Putamen (tissue), 1 donor: ENCODE measurements around the gene RERE.
A peak's percentile ranks its signal among the peaks of the same experiment; 100 is the strongest.

Source experiments
- DNase-seq: peaks from one replicate; pipeline ENCODE4 v3.0.0-alpha.2; 2016; ENCODE audit warnings: low spot score

RERE gene

DNA sequence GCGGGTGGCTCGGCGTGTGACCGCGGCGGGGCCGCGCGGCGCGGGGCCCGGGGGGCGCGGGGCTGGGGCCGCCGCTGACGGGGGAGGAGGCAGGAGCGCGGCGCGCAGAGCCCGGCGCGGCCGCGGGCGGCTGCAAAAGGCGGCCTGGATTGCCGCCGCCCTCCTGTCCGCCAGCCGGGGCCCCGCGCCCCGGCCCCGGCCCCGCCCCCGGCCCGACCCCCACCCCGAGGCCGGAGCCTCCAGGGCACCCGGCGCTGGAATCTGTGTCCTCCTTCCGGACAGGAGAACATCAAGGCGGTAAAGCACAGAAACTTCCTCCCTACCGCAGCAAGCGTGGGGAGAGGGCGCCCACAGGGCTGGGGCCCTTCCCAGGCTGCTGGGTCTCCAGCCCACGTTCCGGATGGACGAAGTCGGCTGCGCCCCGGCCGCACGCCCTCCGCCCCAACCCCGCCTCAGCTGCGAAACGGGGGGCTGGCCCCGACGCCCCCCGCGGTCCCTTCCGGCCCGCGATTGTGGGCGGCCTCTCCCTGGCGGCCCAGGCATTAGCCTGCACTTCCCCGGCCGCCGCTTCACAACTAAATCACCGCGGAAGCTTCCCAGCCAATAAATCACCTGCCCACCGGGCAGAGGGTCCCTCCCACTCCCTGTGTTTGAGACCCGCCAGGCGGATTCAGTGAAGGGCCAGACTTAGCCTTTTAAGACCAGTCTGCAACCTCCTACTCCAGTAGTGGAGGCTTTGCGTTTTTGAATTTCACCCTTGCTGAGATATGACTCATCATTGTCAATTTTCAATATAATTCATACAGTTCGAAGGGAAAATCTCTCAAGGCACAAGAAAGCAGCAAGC lies 393.5 kb downstream of the RERE start:
- no peak for DNase-seq

DNA sequence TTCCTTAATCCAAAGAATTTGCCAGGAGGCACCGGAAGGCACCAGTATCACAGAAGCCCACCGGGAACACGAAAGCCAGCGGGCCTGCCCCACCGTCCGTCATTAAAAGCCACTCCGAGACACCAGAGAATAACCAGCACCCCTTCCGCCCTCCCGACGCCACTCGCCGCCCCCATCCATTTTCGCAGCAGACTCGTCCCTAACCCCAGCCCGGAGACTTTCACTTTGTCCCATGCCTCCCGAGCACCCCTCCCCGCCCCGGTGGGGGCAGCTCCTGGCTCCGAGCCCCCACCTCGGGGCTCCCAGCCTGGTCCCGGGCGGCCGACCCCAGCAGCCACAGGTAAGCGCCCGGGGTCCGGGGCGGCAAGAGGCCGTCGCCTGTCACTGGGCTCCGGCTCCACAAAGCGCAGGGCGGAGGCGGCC lies 394.2 kb downstream of the RERE start:
- DNase-seq = no peak

DNA sequence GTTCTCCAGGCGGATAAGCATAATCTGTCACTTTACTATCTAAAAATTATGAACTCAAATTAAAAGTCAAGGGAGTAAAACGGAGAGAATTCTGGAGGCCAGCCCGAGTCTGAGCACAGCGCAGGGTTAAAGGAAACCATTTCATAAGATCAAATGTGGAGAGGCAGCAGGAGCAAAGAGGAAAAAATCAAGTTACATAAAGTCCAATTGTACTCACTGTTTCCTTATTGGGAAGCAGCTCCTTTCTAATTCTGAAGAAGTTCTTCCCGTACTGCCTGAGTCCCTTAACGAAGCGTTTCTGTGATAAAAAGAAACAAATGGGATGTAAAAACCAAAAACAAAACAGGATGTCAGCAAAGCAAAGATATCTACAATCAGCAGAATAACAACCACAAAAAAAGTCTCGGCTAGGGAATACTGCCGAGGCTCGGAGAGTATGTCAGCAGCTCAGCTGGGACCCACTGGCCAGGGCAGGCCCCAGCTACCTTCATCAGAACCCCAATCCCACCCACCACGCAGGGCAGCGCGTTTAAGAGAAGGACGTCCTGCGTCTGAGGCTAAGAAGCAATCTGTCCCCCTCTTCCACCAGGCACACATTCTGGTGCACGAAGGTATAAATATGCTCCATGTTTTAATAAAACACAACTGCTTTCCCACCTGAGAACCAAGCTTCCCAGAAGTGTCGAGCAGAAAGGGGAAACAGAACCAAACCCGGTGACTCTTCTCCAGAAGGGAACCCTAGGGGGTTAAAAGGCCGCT lies 394.8 kb downstream of the RERE start:
- peak; percentile 44 for DNase-seq

DNA sequence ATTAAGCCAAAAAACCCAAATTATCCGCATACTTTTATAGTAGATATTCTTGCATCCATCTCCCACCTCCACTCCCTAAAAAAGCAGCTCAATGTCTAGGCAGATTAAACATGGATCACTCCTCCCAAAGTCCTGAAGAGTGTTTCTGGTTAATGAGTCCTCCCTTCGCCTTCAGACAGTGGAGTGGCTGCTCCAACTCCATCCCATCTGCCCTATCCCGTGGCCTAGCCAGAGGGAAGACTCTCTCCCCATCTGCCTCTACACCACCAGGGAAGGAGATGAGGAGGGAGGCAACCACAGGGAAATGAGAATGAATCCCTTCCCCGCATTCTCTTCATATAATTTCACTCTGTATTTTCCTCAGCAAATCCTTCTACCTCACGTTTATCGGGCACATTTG lies 395.7 kb downstream of the RERE start:
- DNase-seq = no peak

DNA sequence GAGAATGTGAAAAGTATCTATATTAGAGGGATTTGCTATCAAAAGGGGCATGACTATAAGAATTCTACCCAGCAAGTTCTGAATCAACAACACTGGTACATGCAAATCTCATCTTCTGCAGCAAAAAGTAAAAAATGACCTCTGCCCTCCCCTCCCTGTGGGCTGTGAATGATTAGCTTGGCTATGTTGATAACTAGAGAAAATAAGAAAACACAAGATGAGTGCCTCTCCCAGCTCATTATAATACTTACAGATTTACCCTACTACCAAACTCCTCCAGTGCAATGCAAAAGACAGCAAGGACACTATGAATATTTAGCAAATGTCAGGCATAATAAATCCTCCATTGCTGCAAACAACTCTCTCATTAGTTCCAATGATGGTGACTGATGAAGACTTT lies 397.1 kb downstream of the RERE start:
- no peak for DNase-seq

DNA sequence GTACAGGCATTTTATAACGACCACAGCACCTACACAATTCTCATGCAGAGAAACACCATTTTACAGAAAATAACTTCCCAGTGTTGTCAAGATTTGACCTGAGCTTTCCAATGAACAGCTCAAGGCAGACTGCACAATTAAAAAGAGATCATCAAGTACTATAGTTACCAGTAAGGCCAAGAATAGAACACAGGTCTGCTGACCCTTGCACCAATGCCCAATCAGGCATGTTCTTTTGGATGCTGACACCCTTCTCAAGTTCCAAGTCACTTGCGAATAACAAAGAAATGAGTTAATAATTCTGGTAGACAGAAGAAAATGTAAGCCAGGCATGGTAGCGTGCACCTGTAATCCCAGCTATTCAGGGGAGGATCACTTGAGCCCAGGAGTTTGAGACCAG lies 397.6 kb downstream of the RERE start:
- DNase-seq = no peak

DNA sequence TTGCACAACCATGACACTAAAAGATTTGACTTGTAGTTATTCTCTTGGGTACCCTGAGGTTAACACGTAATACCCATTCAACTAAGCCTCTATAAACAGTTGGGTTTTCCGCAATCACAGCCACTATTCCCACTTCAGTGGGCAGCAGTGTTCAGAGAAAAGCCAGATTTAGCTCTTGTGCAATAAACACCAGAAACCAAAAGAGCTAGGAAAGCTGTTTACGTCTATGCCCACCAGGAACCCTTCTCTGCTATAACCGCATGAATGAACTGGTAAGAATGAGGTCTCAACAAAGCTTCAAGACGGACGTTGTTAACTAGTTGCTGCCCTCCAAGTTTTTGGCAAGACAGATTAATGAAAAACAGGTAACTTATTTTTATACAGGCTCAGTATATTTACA lies 398.3 kb downstream of the RERE start:
- DNase-seq = no peak

DNA sequence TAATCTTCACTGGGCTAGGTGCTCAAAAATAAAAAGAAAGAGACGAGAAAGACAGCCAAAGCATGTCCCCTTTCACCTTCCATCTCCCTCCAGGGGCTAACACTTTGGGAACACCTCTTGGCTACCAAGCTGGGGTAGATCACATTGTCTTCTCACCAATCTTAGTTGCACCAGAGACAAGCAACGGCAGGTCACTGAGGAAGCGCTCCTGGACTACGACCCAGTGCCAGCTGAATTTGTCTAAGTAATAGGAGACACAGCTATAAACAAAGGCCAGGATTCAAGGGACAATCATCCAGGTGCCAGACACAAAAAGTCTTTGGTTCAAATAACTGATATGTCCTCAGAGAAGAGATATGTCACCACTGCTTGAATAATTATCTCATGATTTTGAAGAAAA lies 399.1 kb downstream of the RERE start:
- DNase-seq = no peak

DNA sequence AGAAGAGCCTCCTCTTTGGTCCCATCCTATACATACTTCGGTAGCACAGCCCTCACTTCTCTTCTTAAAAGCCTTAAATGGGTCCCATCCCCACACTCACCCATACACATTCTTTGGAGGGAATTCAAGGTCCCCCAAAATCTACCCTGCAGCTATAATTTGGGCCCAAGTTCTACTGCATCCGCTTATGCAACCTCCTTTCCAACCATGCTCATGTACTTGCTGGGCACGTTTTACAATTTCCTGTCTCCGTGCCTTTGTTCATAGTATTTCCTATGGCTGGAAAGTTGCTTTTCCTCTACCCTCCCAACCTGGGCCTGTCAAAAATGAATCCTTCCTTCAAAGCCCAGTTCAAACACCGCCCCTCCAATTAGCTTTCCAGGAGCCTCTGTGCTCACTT lies 399.8 kb downstream of the RERE start:
- no peak for DNase-seq

DNA sequence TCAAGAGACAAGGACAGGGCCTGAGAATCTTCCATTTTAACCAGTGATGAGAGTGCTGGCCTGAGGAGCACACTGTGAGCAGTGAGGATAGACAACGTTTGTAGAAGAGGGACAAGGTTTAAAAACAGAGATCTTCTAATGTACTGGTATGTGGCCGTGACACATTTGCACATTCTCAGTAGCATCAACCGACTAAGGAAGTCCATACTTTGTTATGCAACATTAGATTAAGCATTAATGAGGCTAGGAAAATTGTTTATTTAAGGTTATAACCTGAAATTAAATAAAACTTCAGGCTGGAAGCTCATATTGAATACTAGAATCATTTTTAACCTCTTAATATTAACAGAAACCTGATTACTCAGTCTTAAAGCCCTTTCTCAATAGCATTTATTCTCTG lies 400.6 kb downstream of the RERE start:
- DNase-seq = no peak

DNA sequence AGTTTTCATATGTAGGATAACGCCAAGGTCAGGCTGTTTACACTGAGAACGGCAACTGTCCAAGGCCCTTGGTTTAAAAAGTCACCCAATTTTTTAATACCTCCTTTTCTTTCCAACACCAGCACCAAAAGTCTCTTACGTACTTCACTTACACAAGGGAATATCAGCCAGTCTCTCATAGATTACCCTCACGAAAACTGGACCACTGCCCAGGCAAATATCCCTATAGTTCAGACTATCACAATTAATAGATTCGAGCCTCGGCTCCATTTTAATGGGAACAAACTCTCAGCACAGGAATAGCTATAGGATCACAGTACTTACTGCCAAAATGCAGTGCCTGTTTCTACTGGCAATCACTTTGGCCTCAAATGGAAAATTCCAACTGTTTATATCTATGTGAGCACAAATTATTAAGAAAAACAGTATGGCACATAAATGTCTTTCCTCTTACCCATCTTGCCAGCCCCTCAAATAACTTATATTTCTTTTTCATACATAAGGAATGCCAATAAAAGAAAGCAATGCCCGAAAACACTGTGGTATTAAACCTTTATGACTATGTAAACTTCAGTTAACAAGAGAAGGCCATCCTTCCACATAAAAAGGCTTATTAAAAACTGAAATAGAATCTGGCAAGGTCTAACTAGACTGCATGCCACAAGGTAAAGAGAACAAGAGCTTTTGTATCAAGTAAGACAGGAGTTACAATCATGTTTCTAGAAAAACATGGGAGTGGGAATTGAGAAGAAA lies 401.7 kb downstream of the RERE start:
- no peak for DNase-seq

DNA sequence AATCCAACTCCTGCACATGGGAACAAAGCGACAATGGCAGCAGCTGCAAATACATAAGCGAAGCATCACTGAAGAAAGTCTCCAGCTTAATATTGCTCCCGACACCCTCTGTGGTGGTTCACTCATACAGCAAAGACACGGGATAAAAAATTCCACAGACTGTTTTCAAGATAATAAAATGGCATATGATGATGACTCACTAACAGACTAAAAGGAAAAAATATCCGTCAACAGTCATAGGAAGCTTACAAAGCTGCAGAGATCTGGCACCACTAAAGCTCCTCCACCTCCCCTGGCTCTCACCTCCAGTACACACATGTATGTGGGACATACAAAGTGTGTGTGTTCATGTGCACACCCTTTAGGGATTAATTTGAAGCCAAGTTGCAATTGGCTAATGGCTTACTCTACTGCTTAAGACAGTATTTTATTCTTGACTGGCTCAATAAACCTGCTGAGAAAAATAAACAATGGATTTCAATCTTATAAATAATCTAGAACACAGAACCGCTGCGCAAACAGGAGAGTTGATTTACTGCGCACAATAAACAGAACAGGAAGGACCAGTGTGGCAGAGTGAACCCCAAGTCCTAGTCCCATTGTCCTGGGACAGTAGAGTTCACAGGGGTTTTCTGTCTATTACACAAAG lies 405.1 kb downstream of the RERE start:
- no peak for DNase-seq

DNA sequence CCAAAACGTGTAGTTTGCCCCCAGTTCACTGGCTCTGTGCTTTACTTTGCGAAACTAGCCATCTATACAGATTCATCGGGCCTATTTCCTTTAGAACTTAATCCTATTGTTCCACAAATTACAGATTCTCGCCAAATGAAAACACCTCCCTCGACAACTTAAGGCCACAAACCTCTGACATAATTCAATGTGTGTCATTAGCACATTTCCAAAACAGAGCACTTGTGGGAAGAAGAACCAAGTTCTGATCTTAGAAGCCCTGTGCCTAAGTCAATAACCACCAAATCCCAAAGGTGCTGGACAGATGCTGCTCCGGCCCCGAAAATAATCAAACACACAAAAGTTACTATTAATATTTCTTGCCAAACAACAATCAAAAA lies 405.6 kb downstream of the RERE start:
- DNase-seq = no peak

DNA sequence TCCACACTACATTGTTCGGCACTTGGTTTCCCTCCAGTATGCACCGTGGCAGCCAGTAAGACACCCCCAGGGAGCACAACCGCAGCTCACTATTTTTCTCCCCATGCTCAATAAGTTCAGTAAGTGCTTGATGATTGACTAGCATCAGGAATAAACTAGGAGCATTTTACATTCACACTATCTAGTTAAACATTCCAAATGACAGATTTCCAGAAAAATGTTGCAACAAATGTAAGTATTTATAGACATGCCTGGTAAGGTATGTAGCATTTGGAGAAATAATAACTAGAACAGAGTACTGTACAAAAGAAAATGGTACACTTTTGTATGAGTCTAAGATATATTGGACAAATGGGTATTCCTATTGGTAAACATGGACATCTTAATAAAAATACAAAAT lies 406.6 kb downstream of the RERE start:
- no peak for DNase-seq

DNA sequence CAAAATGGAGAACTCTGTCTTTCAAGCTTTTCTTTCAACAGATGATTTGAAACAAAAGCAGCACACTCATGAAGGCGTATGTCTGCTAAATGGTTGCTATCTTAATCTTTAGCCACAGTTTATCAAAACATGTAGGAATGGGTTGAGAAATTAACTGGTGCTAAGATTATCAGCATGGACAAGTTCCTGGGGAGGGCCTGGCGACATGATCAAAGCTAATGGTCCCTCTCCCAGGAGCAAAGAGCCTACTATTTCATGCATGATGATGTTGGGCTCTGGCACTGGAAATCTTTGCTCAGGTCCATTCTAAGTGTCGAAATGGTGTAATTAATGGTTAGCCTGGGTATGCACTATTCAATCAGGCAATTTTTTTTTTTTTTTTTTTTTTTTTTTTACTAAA lies 407.8 kb downstream of the RERE start:
- no peak for DNase-seq

DNA sequence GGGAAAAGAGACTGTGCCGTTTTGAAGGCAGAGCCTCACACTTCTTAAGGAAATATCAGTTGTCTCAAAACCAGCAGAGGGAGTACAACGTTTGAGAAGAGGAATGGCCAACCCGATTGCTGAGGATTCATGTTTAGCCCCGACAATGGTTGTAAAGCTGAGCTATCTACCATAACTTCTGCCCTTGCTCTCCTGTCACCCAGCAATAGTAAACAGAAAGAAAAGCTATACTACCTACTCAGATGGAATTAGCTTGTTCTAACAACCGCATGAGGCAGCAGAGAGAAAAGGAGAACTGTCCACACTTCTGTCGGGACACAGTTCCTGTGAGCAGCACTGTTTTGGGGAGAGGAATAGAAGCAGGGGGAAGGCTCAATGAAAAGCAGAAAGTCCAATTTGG lies 408.3 kb downstream of the RERE start:
- no peak for DNase-seq

DNA sequence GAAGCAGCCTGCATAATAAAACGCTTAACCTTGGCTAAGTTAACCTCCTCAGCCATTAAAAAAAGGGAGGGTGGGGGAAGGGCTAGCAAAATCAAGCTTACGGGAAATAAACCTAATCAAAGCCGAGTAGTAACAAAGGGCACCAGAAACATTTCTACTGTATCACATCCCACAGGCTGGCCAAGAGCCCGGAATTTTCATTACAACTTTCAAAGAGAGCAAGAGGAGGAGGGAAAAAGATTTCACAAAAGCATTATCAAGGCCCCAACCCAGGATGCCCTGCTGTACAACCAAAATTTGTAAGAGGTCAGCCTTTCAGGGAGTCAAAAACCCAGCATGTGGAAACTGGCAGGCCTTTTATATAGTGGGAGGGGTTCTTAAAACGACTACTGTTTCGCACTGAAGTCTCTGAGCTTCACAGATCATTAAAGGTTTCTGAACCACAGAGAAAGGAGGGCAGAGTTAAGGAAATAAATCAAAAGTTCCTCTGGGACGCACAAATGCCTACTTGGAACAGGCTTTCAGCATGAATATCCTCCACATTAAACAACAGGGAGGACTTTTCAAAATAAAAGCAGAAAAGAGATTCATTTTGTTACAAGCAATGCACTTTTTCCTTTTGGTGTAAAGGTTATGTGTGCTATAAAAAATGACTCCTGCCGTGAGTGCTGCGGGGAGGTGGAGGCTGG lies 409.1 kb downstream of the RERE start:
- no peak for DNase-seq

DNA sequence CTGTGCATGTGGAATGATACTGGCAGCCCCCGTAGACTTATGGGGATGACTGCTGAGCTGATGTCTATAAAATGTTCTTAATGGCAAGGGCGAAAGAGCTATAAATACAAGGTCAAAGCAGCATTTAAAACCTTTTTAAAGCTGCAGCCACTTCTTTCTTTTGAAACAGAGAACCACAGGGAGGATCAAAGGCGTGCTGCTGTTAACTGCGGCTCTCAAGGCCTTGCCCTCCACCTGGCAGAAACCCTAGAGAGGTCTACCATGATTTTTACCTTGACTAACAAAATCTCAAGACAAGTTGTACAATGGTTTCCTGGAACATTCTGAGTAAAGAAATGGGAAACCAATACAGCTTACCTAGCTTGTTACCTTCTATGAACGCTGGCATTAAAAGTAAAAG lies 409.8 kb downstream of the RERE start:
- DNase-seq = no peak

DNA sequence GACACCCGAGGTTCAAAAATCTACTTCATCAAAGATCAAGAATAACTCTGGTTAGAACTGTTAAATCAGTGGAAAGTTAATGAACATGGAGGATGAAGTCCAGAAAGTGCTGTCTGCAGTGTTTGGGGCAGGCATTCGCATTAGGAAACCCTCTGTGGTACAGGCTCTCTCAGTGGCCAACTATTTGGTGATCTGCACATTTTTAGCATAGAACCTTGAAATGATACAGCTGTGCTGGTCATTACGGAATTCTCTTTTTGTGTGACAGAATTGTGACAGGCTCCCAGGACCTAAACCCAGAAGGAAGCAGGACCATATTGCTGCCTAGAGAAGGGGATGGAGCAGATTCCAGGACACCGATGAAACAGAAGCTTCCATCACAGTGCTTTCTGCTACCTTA lies 410.5 kb downstream of the RERE start:
- DNase-seq = no peak

DNA sequence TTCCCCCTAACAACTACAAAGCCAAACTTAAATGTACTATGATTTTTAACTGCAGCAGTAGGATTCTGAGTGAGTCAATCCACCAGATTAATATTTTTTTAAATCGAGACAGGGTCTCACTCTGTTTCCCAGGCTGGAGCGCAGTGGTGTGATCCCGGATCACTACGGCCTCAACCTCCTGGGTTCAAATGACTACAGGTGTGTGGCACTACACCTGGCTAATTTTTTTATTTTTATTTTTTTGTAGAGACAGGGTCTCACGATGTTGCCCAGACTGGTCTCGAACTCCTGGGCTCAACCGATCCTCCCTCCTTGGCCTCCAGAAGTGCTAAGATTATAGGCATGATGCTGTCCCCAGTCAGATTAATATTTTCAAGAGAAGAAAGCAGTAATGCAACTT lies 411.4 kb downstream of the RERE start:
- DNase-seq = no peak

DNA sequence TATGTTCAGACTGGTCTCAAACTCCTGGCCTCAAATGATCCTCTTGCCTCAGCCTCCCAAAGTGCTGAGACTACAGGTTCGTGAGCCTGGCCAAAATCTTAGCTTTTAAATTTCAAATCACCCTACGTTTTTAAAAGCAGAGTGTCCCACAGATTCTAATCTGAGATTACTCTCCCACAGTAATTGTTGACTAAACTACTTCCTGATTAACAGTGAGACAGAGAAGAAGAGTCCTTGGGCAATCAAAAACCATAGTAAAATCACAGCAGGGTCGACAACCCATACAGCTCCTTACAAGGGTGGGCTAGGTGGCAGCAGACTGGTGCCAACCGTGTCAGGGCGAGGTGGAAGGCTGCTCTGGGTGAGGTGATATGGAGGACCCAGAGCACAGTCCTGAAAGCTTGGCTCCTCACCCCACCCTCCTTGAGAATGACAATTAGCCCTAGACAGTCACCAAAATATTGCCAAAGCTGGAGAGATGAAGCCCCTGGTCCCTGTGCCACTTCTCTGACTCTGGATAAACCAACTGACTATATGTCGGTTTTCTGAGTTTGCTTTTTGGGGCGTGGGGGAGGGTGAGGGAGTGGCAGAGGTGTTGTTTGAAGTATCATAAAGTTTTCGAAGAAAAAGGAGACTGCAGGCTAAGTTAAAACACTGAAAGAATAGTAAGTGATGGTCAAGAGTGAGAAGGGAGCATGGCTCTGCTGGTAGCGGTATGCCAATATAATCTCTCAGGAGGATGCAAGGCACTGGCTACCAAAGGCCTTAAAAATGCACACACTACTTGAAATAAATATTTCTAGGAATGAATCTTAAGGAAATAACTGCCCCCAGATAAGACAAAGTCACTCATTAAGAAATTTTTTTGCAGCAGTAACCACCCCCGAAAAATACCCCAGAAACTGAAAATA lies 412.7 kb downstream of the RERE start:
- DNase-seq = no peak
